ENCODE results near the gene ZC3H18.

ZC3H18 gene

GRCh38 chr16:88533381-88533917 is 36.8 kb upstream of the ZC3H18 start:
- DNase-seq (ENCODE audit: low read depth), result peak; percentile 56

GRCh38 chr16:88533932-88534637 is 36.1 kb upstream of the ZC3H18 start:
- DNase-seq (ENCODE audit: low read depth), result peak; percentile 73

GRCh38 chr16:88534638-88535190 is 35.5 kb upstream of the ZC3H18 start:
- peak; percentile 49 for DNase-seq (ENCODE audit: low read depth)

- DNase-seq (ENCODE audit: low read depth), result no peak
Observed at GRCh38 chr16:88535191-88535856, 34.9 kb upstream of the ZC3H18 start.

- no peak for DNase-seq (ENCODE audit: low read depth)
Observed at GRCh38 chr16:88535857-88536222, 34.4 kb upstream of the ZC3H18 start.

- DNase-seq (ENCODE audit: low read depth), result no peak
Observed at GRCh38 chr16:88536510-88536909, 33.7 kb upstream of the ZC3H18 start.

GRCh38 chr16:88536971-88537751 is 33.0 kb upstream of the ZC3H18 start:
- DNase-seq (ENCODE audit: low read depth), result no peak

GRCh38 chr16:88537859-88538258 is 32.3 kb upstream of the ZC3H18 start:
- DNase-seq (ENCODE audit: low read depth), result no peak

- no peak for DNase-seq (ENCODE audit: low read depth)
Observed at GRCh38 chr16:88538366-88539060, 31.7 kb upstream of the ZC3H18 start.

- no peak for DNase-seq (ENCODE audit: low read depth)
Observed at GRCh38 chr16:88539261-88539651, 30.9 kb upstream of the ZC3H18 start.

- no peak for DNase-seq (ENCODE audit: low read depth)
Observed at GRCh38 chr16:88539652-88540345, 30.4 kb upstream of the ZC3H18 start.

GRCh38 chr16:88540346-88540977 is 29.7 kb upstream of the ZC3H18 start:
- DNase-seq (ENCODE audit: low read depth), result no peak

- no peak for DNase-seq (ENCODE audit: low read depth)
Observed at GRCh38 chr16:88541831-88542616, 28.2 kb upstream of the ZC3H18 start.

- no peak for DNase-seq (ENCODE audit: low read depth)
Observed at GRCh38 chr16:88543230-88543813, 26.9 kb upstream of the ZC3H18 start.

GRCh38 chr16:88545781-88546180 is 24.4 kb upstream of the ZC3H18 start:
- no peak for DNase-seq (ENCODE audit: low read depth)

- no peak for DNase-seq (ENCODE audit: low read depth)
Observed at GRCh38 chr16:88548131-88548874, 21.9 kb upstream of the ZC3H18 start.

GRCh38 chr16:88548985-88549384 is 21.2 kb upstream of the ZC3H18 start:
- DNase-seq (ENCODE audit: low read depth), result no peak

- no peak for DNase-seq (ENCODE audit: low read depth)
Observed at GRCh38 chr16:88549671-88550245, 20.4 kb upstream of the ZC3H18 start.
